GM11168 (cell line): Measurements from ENCODE around the gene KIF26B.
"Not testable (repeated sequence)": the region's sequence is repeated elsewhere in the genome, so short reads cannot be mapped to it uniquely, and the experiment has no call there.

Source experiments
- in situ Hi-C: fragments of 300-500 bp; cut with MboI; formaldehyde crosslinking; loops from one replicate; pipeline ENCODE4 v1.12.0; 2022; ENCODE audit warnings: low sequenced_read_pairs; ENCODE audit not compliant: unreplicated experiment

KIF26B gene

GRCh38 chr1:245648749-245649522, 494.2 kb downstream of the KIF26B start:
- in situ Hi-C loops, result no loop called here

DNA sequence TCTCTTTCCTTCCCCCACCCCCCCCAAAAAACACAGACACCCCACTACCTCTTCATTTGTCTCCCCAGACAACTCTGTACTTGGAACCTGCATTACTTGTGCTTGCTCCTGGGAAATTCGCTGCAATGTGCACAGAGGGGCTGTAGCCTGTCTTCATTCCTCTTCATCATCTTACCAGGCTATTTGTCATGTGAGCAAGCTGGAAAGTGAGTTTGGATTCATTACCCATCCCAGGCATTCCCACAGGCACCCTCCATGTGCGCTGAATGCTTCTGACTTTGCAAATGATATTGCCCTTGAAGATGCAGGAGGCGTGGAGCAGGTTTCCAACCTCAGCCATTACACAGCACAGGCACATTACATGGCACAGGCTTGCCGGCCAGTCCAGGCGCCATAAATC, 494.9 kb downstream of the KIF26B start:
- in situ Hi-C loops, result no loop called here

- in situ Hi-C loops, result no loop called here
Measured at GRCh38 chr1:245650441-245650960, 495.7 kb downstream of the KIF26B start.

- in situ Hi-C loops, result no loop called here
Measured at GRCh38 chr1:245651093-245651492, 496.3 kb downstream of the KIF26B start.

- in situ Hi-C loops, result no loop called here
Measured at GRCh38 chr1:245652116-245652515, 497.3 kb downstream of the KIF26B start.

DNA sequence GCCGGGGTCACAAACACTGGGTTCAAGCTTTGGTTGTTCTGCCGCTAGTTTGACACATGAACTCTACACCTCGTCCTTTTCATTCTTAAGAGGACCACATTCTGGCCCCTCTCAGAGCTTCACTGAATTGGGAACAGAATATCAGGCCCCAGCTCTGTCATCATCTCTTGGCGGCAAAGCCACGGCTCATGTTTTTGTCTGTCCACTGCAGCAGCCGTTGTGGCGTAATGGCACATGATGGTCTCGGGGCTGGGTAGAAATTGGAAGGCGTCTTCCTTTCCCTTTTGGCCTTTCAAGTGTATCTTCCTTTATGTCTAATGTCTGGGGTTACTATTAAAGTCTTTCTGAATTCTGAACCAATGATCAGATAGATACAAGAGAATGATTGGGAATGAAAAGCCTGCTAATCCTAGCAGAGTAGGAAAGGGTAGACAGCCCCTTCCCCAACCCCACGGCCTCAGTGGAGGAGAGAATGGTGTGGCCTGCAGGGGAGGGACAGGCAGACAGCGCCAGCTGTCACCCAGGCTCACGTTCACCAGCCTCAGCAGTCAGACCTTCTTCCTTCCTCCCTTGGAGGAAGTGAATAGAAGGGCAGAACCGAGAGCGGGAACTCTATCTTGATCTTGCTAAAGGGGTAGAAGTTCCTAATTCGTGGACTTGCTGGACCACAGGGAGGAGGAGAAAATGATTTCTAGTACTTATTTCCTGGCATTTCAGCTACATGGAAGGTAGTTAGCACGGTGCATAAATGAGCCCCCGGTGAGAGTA, 498.1 kb downstream of the KIF26B start:
- in situ Hi-C loops, result no loop called here

DNA sequence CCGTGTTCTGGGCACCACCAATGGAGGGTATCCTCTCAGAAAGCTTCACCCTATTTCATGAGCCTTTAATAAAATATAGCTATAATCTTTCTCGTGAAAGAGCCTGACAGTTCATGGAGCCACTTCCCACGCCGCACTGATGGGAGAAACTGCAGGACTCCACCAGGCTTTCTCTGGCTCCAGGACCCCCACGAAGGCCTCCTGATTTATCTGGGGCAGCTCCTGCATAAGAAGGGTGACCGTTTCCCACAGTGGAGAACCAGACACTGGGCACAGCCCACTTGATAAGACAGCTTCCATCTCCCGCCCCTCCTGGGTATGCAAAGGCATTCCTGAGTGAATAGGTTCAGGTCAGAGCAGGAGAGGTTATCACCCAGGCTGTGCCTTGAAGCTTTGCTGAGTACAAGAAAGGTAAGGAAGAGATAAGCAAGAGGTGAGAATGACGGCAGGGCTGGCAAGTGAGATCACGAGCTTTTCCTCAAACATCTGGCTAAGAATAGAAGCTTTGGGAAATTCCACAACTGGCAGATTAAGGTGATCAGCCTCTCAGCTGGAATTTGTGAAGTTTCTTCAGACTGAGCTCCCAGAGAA, 499.8 kb downstream of the KIF26B start:
- in situ Hi-C loops, result no loop called here

DNA sequence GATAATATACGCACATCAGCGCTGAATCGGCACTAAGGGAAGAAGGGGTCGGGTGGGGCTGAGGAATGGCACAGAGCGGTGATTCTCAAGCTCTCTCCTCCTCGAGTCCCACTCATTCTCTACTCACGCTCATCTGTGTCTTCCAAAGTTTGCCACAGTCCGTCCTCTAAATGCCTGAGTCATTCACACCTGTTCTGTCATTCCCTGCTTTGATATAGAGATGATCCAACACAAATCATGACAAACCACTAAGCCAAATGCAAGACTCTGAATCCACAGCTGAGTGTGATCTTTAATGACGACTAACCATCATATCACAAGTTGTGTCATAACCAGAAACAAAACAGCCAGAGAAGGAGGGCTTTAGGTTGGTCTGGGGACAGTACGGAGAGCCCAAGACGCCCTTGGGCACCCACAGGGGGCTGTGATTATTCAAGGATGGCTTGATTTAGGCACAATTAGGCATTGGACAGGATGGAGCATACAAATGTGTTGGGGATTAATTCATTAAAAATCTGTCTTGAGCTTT, 501.5 kb downstream of the KIF26B start:
- in situ Hi-C loops, result no loop called here

DNA sequence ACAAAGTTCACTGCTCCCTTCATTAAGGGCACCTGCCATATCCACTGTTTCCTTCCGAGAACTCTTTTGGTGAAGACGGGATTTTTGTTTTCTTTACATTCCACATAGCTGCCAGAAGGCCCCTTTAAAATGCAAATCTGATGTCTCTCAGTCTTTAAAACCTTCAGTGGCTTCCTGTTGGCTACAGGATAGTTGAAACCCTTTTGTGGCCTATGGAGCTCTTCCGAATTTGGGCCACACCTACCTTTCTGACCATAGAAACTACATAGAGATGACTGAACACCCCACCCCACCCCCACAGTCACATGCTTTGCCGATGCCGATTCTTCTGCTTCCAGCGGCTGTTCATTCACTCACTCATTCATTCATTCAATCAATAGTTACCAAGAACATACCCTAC, 502.6 kb downstream of the KIF26B start:
- in situ Hi-C loops, result no loop called here

DNA sequence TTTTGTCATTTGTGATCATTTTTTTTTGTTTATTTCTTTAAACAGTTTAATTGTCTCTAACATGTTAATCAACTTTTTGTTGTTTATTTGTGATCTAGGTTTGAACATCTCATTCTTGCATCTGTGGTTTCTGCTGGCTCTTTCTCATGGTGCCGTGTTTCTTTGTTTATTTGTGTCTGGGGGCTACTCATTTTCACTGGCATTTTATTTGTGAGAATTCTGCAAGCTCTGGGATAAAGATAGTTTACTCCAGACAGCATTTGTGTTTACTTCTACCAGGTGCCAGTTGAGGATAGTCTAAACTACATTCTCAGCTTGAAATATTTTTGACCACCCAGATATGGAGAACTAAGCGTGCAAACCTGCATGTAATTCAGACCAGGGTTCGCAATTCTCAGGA, 508.6 kb downstream of the KIF26B start:
- in situ Hi-C loops, result no loop called here

DNA sequence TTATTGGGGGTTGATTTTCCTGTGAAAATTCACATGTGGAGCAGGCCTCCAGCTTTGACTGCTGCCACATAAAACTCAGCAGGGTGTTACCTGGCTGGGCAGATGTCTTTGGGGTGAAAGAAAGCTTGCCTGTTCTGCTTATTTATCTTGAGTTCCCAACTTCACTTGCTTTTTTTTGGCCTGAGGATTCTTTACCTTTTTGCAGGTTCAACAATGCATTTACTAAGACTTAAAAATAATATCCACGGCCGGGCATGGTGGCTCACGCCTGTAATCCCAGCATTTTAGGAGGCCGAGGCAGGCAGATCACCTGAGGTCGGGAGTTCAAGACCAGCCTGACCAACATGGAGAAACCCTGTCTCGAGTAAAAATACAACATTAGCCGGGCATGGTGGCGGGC, 509.1 kb downstream of the KIF26B start:
- in situ Hi-C loops, result no loop called here

GRCh38 chr1:245666412-245666811, 511.6 kb downstream of the KIF26B start:
- in situ Hi-C loops, result no loop called here

DNA sequence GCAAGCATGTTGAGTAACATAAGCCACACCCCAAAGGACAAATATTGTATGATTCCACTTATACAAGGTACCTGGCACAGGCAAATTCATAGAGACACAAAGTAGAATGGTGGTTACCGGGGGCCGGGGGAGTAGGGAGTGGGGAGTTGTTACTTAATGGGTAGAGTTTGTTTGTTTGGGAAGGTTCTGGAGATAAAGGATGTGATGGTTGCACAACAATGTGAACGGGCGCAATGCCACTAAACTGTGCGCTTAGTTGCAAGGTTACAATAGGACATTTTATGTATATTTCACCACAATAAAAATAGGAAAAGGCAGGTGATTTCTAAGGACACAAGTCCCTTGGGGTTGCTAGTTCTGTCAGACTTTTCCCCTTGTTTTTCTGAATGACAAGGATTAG, 516.6 kb downstream of the KIF26B start:
- in situ Hi-C loops, result no loop called here

GRCh38 chr1:245671966-245672767, 517.4 kb downstream of the KIF26B start:
- in situ Hi-C loops, result no loop called here

DNA sequence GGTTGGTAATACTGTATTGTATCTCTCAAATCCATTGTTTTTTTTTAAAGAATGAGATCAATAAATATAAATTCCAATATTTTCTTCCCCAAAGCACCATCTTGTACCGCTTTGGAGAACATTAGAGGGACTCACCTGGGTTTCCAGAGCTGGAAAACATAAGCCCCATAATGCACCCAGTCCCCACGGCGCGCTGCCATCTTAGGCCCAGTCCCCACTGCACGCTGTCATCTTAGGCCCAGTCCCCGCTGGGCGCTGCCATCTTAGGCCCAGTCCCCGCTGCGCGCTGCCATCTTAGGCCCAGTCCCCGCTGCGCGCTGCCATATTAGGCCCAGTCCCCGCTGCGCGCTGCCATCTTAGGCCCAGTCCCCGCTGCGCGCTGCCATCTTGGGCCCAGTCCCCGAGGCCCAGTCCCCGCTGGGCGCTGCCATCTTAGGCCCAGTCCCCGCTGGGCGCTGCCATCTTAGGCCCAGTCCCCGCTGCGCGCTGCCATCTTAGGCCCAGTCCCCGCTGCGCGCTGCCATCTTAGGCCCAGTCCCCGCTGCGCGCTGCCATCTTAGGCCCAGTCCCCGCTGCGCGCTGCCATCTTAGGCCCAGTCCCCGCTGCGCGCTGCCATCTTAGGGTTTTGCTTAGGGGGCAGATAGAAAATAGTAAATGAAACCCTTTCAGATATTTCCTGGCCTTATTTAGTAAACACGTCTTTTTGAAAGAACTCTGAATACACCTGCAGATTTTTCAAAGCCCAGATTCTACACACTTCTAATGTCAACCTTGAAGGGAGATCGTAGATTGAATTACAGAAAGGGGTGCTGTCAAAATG, 518.3 kb downstream of the KIF26B start:
- in situ Hi-C loops, result not testable (repeated sequence)

- in situ Hi-C loops, result no loop called here
Measured at GRCh38 chr1:245673881-245674414, 519.2 kb downstream of the KIF26B start.

DNA sequence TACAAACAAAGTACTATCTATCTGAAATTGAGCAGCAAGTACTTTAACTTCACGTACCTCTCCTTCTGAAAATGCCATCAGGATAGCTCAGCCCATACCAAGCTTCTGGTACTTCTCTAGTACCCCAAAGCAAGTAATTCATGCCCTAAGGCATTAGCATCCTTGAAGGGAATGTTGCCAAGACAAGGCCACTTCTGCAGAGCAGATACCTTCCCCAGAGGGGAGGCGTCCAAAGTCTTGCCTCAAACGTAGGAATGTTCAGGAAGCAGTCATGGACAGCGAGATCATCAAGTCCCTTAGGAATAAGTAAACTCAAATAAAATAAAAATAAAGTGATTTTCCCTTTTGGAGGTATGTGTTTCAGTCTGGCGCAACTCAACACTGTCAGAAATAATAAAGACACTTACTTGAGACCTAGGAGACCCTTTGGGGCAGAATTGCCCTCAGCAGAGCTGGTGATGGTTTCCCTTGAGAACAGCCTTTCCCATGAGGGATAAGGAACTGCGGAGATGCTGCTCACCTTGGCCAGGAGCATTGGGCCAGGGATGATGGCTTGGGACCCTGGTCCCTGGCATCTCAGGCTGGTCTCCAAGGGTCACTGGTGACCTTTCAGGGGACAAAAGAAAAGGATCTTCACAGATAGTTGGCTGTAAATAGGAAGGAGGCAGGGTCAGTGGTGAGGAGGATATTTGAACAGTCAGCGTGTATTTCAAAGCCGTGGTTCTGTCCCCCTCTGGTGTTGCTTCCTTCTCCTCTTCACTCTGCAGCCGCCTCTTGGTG, 522.9 kb downstream of the KIF26B start:
- in situ Hi-C loops, result no loop called here

DNA sequence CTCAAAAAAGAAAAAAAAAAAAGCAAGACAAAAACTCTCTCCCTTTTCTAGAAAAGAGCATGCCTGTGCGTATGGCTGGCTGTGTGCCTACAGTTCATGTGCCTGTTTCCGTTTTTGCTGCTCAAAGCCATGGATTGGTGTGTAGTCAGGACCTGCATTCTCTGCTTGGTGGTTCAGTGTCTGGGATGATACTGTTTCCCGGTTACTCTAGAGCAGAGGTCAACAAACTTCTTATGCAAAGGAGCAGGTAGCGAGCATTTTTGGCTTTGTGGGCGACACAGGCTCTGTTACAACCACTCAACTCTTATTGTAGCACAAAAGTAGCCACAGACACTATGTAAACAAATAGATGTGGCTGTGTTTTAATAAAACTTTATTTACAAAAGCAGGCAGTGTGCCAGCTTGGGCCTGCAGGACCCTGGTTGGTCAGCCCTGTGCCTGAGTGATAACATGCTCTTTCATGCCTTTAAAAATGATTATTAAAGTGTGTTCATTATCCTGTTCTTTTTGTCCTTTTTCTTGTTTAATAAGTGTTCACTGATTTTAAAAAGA, 524.2 kb downstream of the KIF26B start:
- in situ Hi-C loops, result no loop called here
